HCT116 (cell line): ENCODE measurements around the gene OR6J1.

Experiments used
- SP1 ChIP-seq: IDR thresholded peaks from 2 replicates; pipeline ENCODE4 v1.6.1; 2012; ENCODE audit warnings: low read depth
- SRF ChIP-seq: IDR thresholded peaks from 2 replicates; pipeline ENCODE4 v1.6.1; 2012; ENCODE audit warnings: low read depth
- ZBTB33 ChIP-seq: IDR thresholded peaks from 2 replicates; pipeline ENCODE4 v1.6.1; 2011; ENCODE audit warnings: mild to moderate bottlenecking, low read length, moderate library complexity; ENCODE audit not compliant: insufficient replicate concordance; ENCODE audit errors: extremely low read depth
- TF ChIP-seq, protein P1 (sequence below), 3 experiments: fragments of 200-600 bp in 1 of 3; sonication (generic) in 1 of 3; IDR thresholded peaks in 2 of 3; conservative IDR thresholded peaks in 1 of 3; 2 replicates each; pipeline ENCODE4 v1.5.1; 2012 to 2017; ENCODE audit warnings: low read depth in 2 of 3, low read length in 2 of 3, antibody characterized with exemption in 1 of 3, borderline replicate concordance in 1 of 3, control low read depth in 1 of 3, mild to moderate bottlenecking in 1 of 3, mixed read lengths in 1 of 3, mixed run types in 1 of 3, moderate library complexity in 1 of 3; ENCODE audit not compliant: insufficient read depth in 1 of 3

DNA sequence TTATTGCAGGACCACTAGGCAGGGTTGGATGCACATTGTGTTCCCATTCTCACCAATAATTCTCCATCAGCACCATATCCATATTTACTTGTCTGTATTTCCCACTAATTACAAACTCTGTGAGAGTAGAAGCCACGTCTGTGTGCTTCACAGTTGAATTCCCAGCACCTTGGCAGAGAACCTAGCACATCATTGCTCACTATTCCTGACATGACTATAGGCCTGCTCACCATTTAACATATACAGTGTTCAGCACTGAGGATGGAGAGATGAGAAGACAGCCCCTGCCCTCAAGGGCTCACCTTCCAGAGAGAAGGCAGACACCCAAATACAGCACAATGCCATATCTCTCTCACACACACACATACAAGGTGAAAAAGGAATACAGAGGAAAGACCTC, 60.2 kb downstream of the OR6J1 start:
- TF ChIP-seq, protein P1, sequence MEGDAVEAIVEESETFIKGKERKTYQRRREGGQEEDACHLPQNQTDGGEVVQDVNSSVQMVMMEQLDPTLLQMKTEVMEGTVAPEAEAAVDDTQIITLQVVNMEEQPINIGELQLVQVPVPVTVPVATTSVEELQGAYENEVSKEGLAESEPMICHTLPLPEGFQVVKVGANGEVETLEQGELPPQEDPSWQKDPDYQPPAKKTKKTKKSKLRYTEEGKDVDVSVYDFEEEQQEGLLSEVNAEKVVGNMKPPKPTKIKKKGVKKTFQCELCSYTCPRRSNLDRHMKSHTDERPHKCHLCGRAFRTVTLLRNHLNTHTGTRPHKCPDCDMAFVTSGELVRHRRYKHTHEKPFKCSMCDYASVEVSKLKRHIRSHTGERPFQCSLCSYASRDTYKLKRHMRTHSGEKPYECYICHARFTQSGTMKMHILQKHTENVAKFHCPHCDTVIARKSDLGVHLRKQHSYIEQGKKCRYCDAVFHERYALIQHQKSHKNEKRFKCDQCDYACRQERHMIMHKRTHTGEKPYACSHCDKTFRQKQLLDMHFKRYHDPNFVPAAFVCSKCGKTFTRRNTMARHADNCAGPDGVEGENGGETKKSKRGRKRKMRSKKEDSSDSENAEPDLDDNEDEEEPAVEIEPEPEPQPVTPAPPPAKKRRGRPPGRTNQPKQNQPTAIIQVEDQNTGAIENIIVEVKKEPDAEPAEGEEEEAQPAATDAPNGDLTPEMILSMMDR (IDR thresholded peaks at IDR 0.05 in 2 of 3, conservative IDR thresholded peaks at IDR 0.05 in 1 of 3; ENCODE audit: borderline replicate concordance in 1 of 3, insufficient read depth in 1 of 3, low read depth in 2 of 3, low read length in 2 of 3), result no peak
- TF ChIP-seq SRF, result no peak
- no peak for TF ChIP-seq SP1
- TF ChIP-seq ZBTB33, result no peak
